ENCODE data around the gene OR2D3.

GRCh38 chr11:6889835-6890234, 31.0 kb upstream of the OR2D3 start:
- TF ChIP-seq CTCF (IDR thresholded peaks at IDR 0.05) (no peak), POLR2A (IDR thresholded peaks at IDR 0.05) (no peak)

Data from adrenal gland (tissue), 5 donors.